CD4-positive, alpha-beta T cell treated with Interleukin-6 at 100 ng/mL for 8 hours (primary cell): ENCODE results near the gene AMPD1.

Experiments used
- DNase-seq: peaks from one replicate; pipeline ENCODE4 v3.0.0-alpha.2; 2020; ENCODE audit warnings: mixed read lengths, low spot score

Gene AMPD1

GRCh38 chr1:114695430-114696058, at the start of gene AMPD1:
AMPD1 (minus strand) TSS chr1:114695546; CDS start chr1:114695471, 75 bp downstream.
- no peak for DNase-seq

GRCh38 chr1:114741963-114742746, 46.8 kb upstream of the AMPD1 start:
- DNase-seq, result no peak

GRCh38 chr1:114740331-114740730, 45.0 kb upstream of the AMPD1 start:
- no peak for DNase-seq

- no peak for DNase-seq
These were observed 42.0 kb upstream of the AMPD1 start for GRCh38 chr1:114737314-114737849.

DNA sequence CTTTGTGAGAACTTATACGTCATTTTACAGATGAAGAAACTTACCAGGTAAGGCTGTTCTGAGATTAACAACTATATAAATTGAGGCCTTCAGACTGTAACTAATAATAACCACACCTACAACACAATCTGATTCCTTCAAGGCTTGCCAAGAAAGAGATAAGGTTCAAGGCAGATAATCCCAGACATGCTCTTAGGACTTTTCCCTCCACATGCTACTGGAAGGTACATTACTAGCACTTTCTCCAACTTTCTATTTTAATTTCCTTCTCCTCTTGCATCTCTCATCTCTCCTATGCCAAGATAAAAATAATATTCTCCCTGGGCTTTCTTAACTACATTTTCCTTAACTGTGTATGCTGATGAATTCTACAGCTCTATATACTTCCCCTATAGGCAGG, 40.1 kb upstream of the AMPD1 start:
- DNase-seq, result no peak

DNA sequence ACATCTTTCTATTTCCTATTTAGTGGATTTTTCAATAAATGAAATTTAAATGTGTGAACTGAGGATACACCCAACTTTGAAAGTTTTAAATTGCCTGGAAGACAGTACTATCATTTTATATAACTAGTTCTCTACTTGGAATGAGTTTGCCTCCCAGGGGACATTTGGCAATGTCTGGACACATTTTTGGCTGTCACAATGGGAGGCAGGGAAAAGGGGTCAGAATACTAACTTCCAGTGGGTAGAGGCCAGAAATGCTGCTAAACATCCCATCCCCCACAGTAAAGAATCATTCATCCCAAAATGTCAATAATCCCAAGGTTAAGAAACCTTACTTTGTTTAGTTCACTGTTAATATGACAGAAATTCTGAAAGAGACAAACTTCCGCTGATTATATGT, 34.4 kb upstream of the AMPD1 start:
- DNase-seq, result no peak

DNA sequence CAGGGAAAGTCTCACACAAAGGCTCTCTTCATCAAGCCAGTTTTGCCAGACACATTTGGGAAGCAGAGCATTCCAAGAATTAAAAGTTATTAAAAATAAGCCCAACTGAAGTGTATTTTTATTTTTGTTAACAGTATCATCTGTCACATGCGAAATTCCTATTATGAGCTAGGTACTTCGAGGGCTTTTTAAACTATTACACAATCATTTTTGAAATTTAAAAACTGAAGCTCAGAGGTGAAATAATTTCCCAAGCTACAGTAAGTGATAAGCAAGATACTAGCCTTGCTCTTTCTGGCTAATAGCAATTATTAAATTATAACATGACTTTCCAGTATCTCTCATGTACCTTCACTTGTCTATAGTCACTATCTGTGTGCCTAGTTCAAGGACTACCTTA, 33.2 kb upstream of the AMPD1 start:
- DNase-seq, result no peak

- DNase-seq, result no peak
These were observed 29.9 kb upstream of the AMPD1 start for GRCh38 chr1:114725230-114725629.

GRCh38 chr1:114723915-114724314, 28.6 kb upstream of the AMPD1 start:
- no peak for DNase-seq

GRCh38 chr1:114723457-114723856, 28.1 kb upstream of the AMPD1 start:
- no peak for DNase-seq

GRCh38 chr1:114720492-114720891, 25.1 kb upstream of the AMPD1 start:
- no peak for DNase-seq

GRCh38 chr1:114719424-114719787, 24.1 kb upstream of the AMPD1 start:
- DNase-seq, result no peak

- DNase-seq, result no peak
These were observed 23.5 kb upstream of the AMPD1 start for GRCh38 chr1:114718661-114719423.

DNA sequence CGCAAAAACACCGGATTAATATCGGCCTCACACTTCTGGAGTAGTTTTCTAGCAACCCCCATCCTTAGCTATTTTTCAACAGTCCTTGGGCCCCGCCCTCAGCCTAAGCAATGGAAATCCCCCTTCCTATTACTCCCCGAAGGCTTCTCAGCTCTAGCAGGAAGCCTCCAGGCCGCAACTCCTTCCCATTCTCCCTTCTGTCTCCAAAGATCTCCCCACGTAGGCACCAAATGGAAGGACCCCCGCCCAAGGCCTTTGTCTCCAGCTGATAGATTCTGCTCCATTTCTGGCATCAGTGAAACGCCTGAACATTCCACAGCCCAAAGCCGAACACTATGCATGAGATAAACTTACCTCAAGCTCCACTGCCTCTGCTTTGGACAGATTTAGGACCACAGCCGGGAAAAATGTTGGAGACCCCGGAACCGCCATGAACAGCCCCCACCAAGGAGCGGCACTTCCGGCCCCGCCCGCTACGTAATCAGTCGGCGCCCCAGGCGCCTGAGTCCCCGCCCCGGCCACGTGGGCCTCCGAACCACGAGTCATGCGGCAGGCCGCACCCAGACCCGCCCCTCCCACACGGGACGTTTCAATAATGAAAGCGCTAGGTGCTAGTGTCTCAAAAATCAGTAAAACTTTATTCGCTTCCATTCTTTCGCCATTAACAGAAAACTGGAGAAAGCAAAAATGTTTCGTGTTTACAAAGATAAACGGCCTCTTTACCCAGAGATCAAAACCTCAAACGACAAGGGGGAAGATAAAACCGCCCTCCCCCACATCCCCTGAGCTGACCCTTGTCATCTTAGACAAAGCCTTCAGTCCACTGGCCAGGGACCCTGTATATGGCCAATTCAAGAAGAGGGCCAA, 21.2 kb upstream of the AMPD1 start, which contains the start of gene NRAS:
Gene NRAS (minus strand): TSS at position 468 of the 867 bp plus-strand sequence. CDS start 611 bp downstream, outside the sequence.
- DNase-seq, result peak; percentile 91

- no peak for DNase-seq
These were observed 20.6 kb upstream of the AMPD1 start for GRCh38 chr1:114715952-114716303.

- DNase-seq, result no peak
These were observed 17.6 kb upstream of the AMPD1 start for GRCh38 chr1:114712977-114713376.

DNA sequence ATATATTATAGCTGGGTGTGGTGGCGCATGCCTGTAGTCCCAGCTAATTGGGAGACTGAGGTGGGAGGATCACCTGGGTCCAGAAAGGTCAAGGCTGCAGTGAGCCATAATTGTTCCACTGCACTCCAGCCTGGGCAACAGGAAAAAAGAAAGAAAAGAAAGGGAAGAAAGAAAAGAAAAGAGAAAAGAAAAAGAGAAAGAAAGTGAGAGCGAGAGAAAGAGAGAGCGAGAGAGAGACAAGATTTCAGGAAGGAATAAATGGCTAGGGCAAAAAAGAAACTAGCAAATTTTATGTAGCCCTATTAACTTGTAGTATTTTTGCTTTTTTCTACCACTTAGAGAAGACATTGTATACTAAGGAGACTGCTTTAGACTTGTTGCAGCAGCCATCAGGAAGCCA, 15.0 kb upstream of the AMPD1 start:
- no peak for DNase-seq

DNA sequence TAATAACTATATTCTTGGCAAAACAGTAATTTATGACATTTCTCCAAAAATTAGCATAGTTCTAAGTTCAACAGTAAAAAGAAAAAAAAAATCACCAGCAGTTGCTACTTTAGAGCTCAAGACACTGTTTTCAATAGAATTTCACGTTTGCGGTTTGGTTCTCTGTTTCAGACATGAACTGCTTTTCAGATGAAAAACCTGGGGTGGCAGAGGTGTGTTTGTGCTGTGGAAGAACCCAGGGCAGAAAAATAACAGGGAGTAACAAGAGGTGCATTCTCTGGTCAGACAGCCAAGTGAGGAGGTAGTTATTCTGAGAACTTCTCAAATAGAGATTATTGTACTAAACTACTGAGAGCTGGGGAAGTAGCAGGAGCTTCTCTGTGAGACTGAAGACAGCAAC, 12.3 kb upstream of the AMPD1 start:
- DNase-seq, result no peak

GRCh38 chr1:114703242-114703641, 7.9 kb upstream of the AMPD1 start:
- DNase-seq, result no peak

DNA sequence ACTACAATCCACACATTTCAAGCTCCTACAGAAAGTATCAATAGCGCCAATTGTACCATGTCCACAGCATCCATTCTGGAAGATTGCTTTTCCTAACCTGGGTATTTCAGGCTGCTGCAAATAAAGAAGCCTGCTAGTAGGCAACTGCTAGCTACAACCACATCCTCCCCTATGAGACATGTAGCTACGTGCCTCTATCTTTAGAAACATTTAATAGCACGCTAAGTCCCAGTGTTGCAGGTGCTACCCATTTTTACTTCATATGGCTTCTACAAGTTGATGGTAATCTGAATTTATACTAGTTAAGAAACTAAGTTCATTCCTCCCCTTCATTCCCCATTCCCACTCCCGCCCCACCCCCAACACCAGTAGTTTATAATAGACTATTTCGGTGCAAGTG, 7.4 kb upstream of the AMPD1 start:
- no peak for DNase-seq

DNA sequence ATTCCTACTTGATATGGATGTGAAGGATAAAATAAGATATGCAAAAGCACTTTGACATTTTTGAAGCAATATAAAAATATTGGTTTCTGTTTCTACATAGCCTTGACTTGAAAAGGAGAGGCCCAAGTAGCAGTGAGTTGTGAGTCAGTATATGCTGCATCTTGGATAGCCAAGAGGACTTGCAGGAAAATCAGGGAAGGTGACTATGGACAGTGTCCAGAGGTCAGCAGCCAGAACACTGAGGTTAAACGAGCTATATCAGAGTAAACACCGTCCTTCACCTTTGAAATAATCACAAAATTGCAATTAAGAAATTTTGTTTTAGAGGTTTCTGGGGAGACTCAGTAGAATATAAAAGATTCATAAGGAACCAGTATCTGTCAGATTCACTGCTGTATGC, 6.6 kb upstream of the AMPD1 start:
- DNase-seq, result no peak
